ENCODE results near the gene PCDHGB4.

GRCh38 chr5:141354900-141355469, 32.5 kb upstream of the PCDHGB4 start, which contains the start of gene PCDHGA4:
- TF ChIP-seq, protein P1, sequence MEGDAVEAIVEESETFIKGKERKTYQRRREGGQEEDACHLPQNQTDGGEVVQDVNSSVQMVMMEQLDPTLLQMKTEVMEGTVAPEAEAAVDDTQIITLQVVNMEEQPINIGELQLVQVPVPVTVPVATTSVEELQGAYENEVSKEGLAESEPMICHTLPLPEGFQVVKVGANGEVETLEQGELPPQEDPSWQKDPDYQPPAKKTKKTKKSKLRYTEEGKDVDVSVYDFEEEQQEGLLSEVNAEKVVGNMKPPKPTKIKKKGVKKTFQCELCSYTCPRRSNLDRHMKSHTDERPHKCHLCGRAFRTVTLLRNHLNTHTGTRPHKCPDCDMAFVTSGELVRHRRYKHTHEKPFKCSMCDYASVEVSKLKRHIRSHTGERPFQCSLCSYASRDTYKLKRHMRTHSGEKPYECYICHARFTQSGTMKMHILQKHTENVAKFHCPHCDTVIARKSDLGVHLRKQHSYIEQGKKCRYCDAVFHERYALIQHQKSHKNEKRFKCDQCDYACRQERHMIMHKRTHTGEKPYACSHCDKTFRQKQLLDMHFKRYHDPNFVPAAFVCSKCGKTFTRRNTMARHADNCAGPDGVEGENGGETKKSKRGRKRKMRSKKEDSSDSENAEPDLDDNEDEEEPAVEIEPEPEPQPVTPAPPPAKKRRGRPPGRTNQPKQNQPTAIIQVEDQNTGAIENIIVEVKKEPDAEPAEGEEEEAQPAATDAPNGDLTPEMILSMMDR (IDR thresholded peaks at IDR 0.05), result no peak
- no peak for TF ChIP-seq POLR2A (IDR thresholded peaks at IDR 0.05)
- no peak for TF ChIP-seq EP300 (IDR thresholded peaks at IDR 0.05)
- no peak for TF ChIP-seq POLR2AphosphoS5 (IDR thresholded peaks at IDR 0.05)

Data from suprapubic skin (tissue), 4 donors.